ENCODE results near the gene CEACAM19.
"Not testable (repeated sequence)": the region's sequence is repeated elsewhere in the genome, so short reads cannot be mapped to it uniquely, and the experiment has no call there.

The CEACAM19 gene

DNA sequence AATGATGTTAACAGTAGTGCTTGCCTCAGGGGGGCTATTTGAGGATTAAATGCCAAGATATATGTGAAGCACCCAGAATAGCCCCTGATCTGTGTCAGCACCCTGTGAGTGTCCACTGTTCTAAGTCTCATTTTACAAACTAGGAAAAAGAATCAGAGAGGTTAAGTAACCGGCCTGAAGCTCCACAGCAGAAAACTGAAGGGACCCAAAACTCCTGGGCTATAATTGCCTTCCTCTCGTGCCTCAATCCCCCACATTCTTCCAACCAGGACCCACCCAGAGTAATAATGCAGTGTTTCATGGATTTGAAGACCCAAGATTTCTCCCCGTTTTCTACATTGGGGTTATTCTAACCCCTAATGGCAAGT is 25.2 kb upstream of the CEACAM19 start:
- DNase-seq: no peak

DNA sequence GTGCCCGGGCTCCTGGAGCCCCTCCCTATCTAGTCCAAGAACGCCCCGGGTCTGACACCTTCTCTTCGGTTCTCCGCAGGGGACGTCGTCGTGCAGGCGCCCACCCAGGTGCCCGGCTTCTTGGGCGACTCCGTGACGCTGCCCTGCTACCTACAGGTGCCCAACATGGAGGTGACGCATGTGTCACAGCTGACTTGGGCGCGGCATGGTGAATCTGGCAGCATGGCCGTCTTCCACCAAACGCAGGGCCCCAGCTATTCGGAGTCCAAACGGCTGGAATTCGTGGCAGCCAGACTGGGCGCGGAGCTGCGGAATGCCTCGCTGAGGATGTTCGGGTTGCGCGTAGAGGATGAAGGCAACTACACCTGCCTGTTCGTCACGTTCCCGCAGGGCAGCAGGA is 24.1 kb upstream of the CEACAM19 start:
- no peak for DNase-seq

DNA sequence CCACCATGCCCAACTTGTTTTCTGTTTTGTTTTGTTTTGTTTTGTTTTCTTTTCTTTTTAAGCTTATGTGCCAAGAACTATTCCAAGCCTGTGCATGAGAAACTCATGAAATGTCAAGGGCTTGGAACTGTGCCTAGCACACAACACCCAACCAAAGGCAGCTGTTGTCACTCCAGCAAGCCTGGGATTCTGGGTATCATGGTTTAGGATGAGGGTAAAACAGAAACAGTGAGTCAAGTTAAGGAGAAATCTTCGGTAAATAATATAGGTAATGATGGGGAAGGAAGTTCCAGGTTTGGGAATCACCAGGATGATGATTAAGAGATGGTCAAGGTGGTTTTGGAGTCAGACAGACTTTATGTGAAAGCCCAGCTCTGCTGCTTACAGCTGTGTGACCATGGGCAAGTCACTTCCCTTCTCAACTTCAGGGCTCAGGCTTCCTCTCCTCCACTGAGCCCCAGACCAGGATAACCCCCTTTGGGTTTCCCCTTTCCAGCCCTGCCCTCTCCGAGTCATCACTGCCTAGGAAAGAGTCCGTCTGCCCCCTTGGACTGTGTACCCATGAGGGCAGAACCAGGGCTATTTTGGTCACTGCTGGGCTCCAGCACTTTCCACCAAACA is 22.5 kb upstream of the CEACAM19 start:
- DNase-seq: no peak

DNA sequence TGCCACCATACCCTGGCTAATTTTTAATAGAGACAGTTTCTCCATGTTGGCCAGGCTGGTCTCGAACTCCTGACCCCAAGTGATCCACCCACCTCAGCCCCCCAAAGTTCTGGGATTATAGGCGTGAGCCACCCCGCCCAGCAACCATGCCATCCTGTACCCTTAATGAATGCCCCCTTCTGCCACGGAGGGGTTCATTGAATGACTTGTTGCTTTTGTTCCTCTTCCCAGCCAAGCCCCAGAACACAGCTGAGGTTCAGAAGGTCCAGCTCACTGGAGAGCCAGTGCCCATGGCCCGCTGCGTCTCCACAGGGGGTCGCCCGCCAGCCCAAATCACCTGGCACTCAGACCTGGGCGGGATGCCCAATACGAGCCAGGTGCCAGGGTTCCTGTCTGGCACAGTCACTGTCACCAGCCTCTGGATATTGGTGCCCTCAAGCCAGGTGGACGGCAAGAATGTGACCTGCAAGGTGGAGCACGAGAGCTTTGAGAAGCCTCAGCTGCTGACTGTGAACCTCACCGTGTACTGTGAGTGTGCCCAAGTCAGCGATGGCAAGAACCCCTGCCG is 21.6 kb upstream of the CEACAM19 start:
- no peak for DNase-seq

DNA sequence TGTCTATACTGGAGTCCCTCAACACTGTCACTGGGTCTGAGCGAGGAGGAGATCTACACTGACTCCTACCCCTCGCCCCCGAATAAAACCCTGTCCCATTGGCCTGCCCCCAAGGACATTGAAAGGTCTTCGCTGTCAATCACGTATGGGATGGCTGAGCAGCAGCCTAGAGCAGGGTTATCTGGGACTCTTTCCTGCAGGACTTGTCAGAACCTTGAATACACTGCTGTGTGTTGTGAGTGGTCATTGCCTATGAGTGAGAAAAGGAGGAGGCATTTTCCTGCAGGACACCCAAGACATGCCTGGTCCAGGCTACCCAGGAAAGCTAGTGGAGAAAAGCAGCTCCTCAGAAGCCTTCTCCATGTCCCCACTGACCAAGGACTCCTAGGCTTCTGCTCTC is 17.9 kb upstream of the CEACAM19 start:
- DNase-seq: no peak

DNA sequence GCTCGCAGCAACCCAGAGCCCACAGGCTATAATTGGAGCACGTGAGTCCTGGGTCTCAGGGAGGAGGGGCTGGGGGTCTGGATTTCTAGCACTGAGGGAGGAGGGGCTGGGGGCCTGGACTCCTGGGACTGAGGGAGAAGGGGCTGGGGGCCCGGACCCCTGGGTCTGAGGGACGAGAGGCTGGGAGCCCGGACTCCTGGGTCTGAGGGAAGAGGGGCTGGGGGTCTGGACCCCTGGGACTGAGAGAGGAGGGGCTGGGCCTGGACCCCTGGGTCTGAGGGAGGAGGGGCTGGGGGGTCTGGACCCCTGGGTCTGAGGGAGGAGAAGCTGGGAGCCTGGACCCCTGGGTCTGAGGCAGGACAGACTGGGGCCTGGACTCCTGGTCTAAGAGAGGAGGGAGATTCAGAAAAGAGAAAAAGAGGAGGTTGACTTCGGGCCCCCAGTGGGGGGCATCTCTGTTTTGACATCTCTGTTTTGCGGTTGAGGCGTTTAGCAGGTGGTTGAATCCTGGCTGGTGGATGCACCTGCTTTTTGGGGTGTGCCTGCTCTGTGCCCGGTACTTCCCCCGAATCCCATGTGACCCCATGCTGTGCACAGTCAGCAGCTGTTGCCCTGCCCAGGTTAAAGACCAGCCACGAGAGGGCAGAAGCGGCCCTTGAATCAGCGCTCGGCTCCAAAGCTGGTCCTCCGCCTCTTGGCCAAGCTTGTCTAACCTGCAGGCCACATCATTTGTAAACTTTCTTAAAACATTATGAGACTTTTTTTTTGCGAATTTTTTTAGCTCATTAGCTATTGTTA is 17.1 kb upstream of the CEACAM19 start:
- no peak for DNase-seq

DNA sequence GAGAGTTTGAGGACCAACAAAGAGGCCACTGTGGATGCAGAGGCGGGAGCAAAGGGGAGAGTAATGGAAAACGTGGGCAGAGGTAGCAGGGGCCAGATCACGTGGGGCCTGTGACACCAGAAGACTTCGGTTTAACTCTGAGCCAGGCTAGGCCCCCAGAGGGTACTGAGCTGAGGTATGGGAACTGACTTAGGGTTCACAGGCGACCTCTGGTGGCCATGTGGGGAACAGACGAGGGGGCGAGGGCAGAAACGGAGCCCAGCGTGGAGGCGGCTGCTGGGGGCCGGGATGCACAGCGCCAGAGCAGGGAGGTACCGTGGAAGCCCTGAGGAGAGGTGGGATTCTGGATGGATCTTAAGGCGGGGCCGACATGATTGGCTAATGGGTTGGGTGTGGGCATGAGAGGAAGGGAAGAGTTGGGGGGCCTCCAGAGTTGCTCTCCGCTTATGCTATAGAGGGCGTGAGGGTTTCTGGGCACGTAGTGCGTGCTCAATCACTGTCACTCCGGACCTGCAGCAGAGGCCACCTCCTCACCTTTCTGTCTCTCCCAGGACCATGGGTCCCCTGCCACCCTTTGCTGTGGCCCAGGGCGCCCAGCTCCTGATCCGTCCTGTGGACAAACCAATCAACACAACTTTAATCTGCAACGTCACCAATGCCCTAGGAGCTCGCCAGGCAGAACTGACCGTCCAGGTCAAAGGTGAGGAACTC is 13.9 kb upstream of the CEACAM19 start:
- peak; percentile 20 for DNase-seq

DNA sequence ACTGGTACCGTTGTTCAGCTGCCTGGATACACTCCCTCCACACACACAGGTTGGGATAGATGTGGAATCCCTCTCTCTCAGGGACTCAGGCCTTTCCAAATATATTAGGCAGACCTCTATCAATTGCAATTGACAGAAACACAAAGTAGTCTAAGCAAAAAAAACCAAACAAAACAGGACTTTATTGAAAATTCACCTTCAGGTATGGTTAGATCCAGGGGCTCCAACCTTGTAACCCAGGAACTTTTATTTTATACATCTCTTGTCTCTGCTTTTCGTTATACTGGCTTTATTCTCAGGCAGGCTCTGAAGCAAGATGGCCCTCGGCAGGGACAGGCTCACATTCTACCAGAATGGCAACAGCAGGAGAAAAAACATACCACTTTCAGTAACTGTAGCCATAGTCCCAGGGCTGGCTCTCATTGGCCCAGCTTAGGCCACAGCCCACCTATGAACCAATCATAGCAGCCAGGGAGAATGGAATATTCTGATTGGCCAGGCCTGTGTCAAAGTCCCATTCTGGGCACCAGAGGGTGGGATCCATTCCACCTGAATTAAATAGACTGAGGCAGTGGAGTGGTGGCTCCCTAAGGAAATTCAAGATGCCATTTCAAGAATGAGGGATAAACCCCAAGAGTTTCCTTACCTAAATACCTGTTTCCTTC is 13.1 kb upstream of the CEACAM19 start:
- no peak for DNase-seq

DNA sequence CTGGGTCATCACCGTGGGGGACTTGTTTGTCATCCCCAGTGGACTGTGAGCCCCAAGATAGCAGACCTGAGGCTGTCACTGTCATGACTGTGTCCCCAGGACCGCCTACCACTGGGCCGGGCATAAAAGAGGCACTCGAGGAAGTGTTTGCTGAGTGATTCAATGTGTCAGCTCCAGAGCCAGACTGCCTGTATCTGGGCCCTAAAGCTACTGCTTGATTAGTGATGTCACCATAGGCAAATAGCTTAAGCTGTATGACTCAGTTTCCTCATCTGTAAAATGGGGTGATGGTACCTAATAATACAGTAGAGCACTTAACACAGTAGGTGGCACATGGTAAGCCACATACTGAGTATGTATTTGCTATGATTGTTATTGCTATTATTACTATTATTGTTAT is 11.2 kb upstream of the CEACAM19 start:
- DNase-seq: no peak

GRCh38 chr19:44661205-44661604 is 10.1 kb upstream of the CEACAM19 start:
- no peak for DNase-seq

DNA sequence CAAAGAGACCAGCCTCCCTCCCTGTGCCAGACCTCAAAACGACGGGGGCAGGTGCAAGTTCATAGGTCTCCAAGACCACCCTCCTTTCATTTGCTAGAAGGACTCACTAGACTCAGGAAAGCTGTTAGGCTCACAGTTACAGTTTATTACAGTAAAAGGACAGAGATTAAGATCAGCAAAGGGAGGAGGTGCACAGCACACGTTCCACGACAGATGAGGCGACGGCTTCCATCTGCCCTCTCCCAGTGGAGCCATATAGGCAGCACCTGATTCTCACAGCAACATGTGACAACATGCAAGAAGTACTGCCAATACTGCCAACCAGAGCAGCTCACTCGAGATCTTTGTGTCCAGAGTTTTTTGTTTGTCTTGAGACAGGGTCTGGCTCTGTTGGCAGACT is 9.4 kb upstream of the CEACAM19 start:
- no peak for DNase-seq

- DNase-seq: no peak
These were observed 8.4 kb upstream of the CEACAM19 start for GRCh38 chr19:44662691-44663385.

DNA sequence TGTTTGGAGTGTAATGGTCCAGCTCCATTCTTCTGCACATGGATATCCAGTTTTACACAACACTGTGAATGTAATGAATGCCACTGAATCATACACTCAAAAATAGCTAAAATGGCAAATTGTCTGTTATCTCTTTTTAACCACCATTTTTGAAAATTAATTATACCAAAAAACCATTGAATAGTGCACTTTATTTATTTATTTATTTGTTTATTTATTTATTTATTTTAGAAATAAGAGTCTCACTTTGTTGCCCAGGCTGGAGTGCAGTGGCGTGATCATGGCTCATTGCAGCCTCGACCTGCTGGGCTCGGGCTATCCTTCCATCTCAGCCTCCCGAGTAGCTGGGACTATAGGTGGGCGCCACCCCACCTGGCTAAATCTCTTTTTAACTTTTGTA is 7.3 kb upstream of the CEACAM19 start:
- no peak for DNase-seq

GRCh38 chr19:44664976-44665375 is 6.3 kb upstream of the CEACAM19 start:
- DNase-seq: no peak

- DNase-seq: no peak
These were observed 4.3 kb upstream of the CEACAM19 start for GRCh38 chr19:44666852-44667556.

DNA sequence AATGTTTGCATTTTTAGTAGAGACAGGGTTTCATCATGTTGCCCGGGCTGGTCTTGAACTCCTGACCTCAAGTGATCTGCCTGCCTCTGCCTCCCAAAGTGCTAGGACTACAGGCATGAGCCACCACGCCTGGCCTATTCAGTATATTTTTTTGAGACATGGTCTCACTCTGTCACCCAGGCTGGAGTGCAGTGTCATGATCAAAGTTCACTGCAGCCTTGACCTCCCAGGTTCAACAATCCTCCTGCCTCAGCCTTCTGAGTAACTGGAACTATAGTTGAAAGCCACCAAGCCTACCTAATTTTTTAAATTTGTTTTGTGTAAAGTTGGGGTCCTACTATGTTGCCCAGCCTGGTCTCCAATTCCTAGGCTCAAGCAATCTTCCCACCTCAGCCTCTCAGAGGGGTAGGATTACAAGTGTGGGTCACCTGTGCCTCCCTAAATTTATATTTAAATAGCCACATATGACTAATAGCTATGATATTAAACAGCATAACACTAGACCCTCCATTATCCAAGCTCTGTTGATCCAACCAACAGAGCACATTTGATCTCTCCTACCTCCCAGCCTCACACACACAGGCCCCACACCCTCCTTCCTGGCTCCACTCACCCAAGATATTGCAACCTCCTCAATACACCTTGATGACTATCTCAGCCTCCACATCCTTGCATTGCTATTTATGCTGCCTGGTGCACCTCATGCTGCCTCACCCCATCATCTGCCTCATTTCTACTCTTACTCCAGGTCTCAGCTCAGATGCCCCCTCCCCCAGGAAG is 2.1 kb upstream of the CEACAM19 start:
- DNase-seq: no peak

- not testable (repeated sequence) for DNase-seq
These were observed 1.3 kb upstream of the CEACAM19 start for GRCh38 chr19:44670027-44670426.

DNA sequence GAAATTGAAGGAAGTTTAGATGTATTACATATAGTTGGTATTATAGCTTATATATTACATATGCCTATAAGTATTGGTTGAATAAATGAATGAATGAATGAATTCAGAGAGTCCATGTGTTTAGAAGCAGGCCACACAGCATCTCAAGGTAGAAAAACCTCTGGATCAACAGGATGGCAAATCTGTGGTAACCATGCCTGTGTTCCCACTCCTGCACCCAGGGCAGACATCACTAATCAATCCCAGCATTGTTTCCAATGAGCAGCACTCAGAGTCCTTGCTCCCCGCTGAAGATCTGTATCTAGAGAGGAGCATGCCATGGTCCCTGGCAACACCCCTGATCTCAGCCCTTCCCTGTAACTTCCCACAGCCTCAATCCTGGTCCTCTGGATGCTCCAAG is 944 bp downstream of the CEACAM19 start:
- DNase-seq: no peak

GRCh38 chr19:44673510-44673909 is 2.2 kb downstream of the CEACAM19 start:
- no peak for DNase-seq

DNA sequence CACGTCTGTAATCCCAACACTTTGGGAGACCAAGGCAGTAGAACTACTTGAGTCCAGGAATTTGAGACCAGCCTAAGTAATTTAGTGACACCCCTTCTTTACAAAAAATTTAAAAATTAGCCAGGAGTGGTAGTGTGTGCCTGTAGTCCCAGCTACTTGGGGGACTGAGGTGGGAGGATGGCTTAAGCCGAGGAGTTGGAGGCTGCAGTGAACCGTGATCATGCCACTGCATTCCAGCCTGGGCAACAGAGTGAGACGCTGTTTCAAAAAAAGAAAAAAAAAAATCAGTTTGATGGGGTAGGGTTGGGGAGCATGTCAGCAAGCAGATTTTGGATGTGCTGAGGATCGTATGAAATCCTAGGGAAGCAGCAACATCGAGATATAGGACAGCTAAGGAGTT is 4.2 kb downstream of the CEACAM19 start:
- no peak for DNase-seq
